H9 (cell line): ENCODE measurements around the gene TEKT5. TPM values are rescaled to one million over a fixed set of nuclear protein-coding genes. Genes with fewer than 3 reads are reported as not detected.

Experiments used
- DNase-seq: peaks from one replicate; pipeline ENCODE4 v3.0.0-alpha.2; 2017
- H2AFZ ChIP-seq: one replicate; pipeline ENCODE4 v1.6.1; 2013; ENCODE audit warnings: mild to moderate bottlenecking, low read length, control low read depth, moderate library complexity
- H2AK5ac ChIP-seq: 2 replicates; pipeline ENCODE4 v1.6.1; 2013; ENCODE audit warnings: low read length, control low read depth, mixed read lengths; ENCODE audit not compliant: insufficient read length
- H2BK120ac ChIP-seq: one replicate; pipeline ENCODE4 v1.6.1; 2013; ENCODE audit warnings: low read depth, mild to moderate bottlenecking, low read length, control low read depth, inconsistent platforms; ENCODE audit not compliant: poor library complexity, severe bottlenecking
- H2BK12ac ChIP-seq: 2 replicates; pipeline ENCODE4 v1.6.1; 2013; ENCODE audit warnings: low read length, control low read depth, mixed read lengths, low read depth; ENCODE audit not compliant: insufficient read length
- H2BK15ac ChIP-seq: 2 replicates; pipeline ENCODE4 v1.6.1; 2013; ENCODE audit warnings: low read depth, low read length, control low read depth
- H2BK20ac ChIP-seq: one replicate; pipeline ENCODE4 v1.6.1; 2013; ENCODE audit warnings: low read depth, mild to moderate bottlenecking, low read length, control low read depth, inconsistent platforms; ENCODE audit not compliant: poor library complexity, severe bottlenecking
- H2BK5ac ChIP-seq: 2 replicates; pipeline ENCODE4 v1.6.1; 2013; ENCODE audit warnings: low read length, control low read depth, mixed read lengths; ENCODE audit not compliant: insufficient read length
- H3K14ac ChIP-seq: 2 replicates; pipeline ENCODE4 v1.6.1; 2013; ENCODE audit warnings: low read length, control low read depth; ENCODE audit not compliant: insufficient read depth
- H3K18ac ChIP-seq: 2 replicates; pipeline ENCODE4 v1.6.1; 2013; ENCODE audit warnings: low read depth, mild to moderate bottlenecking, mixed read lengths, low read length, control low read depth; ENCODE audit not compliant: insufficient read length
- H3K23ac ChIP-seq: 2 replicates; pipeline ENCODE4 v1.6.1; 2013; ENCODE audit warnings: low read length, control low read depth, mixed read lengths, low read depth; ENCODE audit not compliant: insufficient read length
- H3K23me2 ChIP-seq: 2 replicates; pipeline ENCODE4 v1.6.1; 2013; ENCODE audit warnings: low read depth, mild to moderate bottlenecking, mixed read lengths, low read length, control low read depth; ENCODE audit not compliant: insufficient read length, poor library complexity, severe bottlenecking
- H3K27ac ChIP-seq: 2 replicates; pipeline ENCODE4 v1.5.1; 2013; ENCODE audit warnings: low read length, control low read depth, mixed read lengths, low read depth; ENCODE audit not compliant: insufficient read length
- H3K27me3 ChIP-seq: 2 replicates; pipeline ENCODE4 v1.6.1; 2013; ENCODE audit warnings: low read length, control low read depth, inconsistent platforms; ENCODE audit not compliant: insufficient read depth
- H3K4ac ChIP-seq: 2 replicates; pipeline ENCODE4 v1.6.1; 2013; ENCODE audit warnings: low read depth, mild to moderate bottlenecking, control low read depth, inconsistent platforms, low read length, moderate library complexity
- H3K4me1 ChIP-seq: 2 replicates; pipeline ENCODE4 v1.6.1; 2013; ENCODE audit warnings: low read length, control low read depth, inconsistent platforms; ENCODE audit not compliant: insufficient read depth
- H3K4me2 ChIP-seq: 2 replicates; pipeline ENCODE4 v1.6.1; 2013; ENCODE audit warnings: low read length, control low read depth, mixed read lengths; ENCODE audit not compliant: insufficient read length, insufficient read depth
- H3K56ac ChIP-seq: 2 replicates; pipeline ENCODE4 v1.6.1; 2013; ENCODE audit warnings: low read depth, mild to moderate bottlenecking, mixed read lengths, low read length, control low read depth; ENCODE audit not compliant: insufficient read length
- H3K79me1 ChIP-seq: 2 replicates; pipeline ENCODE4 v1.6.1; 2013; ENCODE audit warnings: low read depth, mild to moderate bottlenecking, moderate library complexity, low read length, control low read depth, inconsistent platforms; ENCODE audit not compliant: insufficient read depth, poor library complexity, severe bottlenecking
- H3K79me2 ChIP-seq: 2 replicates; pipeline ENCODE4 v1.6.1; 2013; ENCODE audit warnings: low read length, control low read depth, inconsistent platforms; ENCODE audit not compliant: insufficient read depth
- H3K9ac ChIP-seq: 2 replicates; pipeline ENCODE4 v1.6.1; 2013; ENCODE audit warnings: low read length, control low read depth, mixed read lengths; ENCODE audit not compliant: insufficient read length; ENCODE audit errors: extremely low read depth
- H3K9me3 ChIP-seq: one replicate; pipeline ENCODE4 v1.6.1; 2013; ENCODE audit warnings: low read depth, low read length, inconsistent platforms; ENCODE audit not compliant: control insufficient read depth
- H3T11ph ChIP-seq: one replicate; pipeline ENCODE4 v1.6.1; 2013; ENCODE audit warnings: mild to moderate bottlenecking, low read length, control low read depth, inconsistent platforms
- H4K20me1 ChIP-seq: one replicate; pipeline ENCODE4 v1.6.1; 2013; ENCODE audit not compliant: control insufficient read depth, insufficient read length, insufficient read depth
- H4K5ac ChIP-seq: 2 replicates; pipeline ENCODE4 v1.6.1; 2013; ENCODE audit warnings: low read depth, mild to moderate bottlenecking, mixed read lengths, low read length, control low read depth; ENCODE audit not compliant: insufficient read length
- H4K8ac ChIP-seq: replicated peaks from 2 replicates; pipeline ENCODE4 v1.6.1; 2013; ENCODE audit warnings: low read length, control low read depth, mixed read lengths, low read depth; ENCODE audit not compliant: insufficient read length
- H4K91ac ChIP-seq: 2 replicates; pipeline ENCODE4 v1.6.1; 2013; ENCODE audit warnings: low read depth, mild to moderate bottlenecking, moderate library complexity, mixed read lengths, low read length, control low read depth; ENCODE audit not compliant: insufficient read length
- H3K27ac Mint-ChIP-seq, 3 experiments: 2 replicates in 2 of 3; 3 replicates in 1 of 3; pipeline ENCODE4 v1.8.0; 2020 to 2021; ENCODE audit warnings: mixed read lengths in 3 of 3, mild to moderate bottlenecking in 1 of 3, moderate library complexity in 1 of 3
- H3K27me3 Mint-ChIP-seq: 2 replicates; pipeline ENCODE4 v1.8.0; 2021; ENCODE audit warnings: low read depth, mild to moderate bottlenecking, moderate library complexity, mixed read lengths
- H3K36me3 Mint-ChIP-seq, 3 experiments: 2 replicates in 2 of 3; 3 replicates in 1 of 3; pipeline ENCODE4 v1.8.0; 2020 to 2021; ENCODE audit warnings: low read depth in 3 of 3, mixed read lengths in 3 of 3; ENCODE audit not compliant: insufficient read depth in 1 of 3
- H3K4me1 Mint-ChIP-seq, 2 experiments: 2 replicates each; pipeline ENCODE4 v1.8.0; 2020; ENCODE audit warnings: mixed read lengths in 2 of 2
- H3K4me3 Mint-ChIP-seq, 2 experiments: 2 replicates in 1 of 2; 3 replicates in 1 of 2; pipeline ENCODE4 v1.8.0; 2020 to 2021; ENCODE audit warnings: mild to moderate bottlenecking in 2 of 2, mixed read lengths in 2 of 2, moderate library complexity in 1 of 2
- H3K9me3 Mint-ChIP-seq, 2 experiments: 2 replicates in 1 of 2; 3 replicates in 1 of 2; pipeline ENCODE4 v1.8.0; 2020; ENCODE audit warnings: mild to moderate bottlenecking in 2 of 2, mixed read lengths in 2 of 2, moderate library complexity in 1 of 2
- CTCF ChIP-seq: fragments of 200-600 bp; sonication (generic); conservative IDR thresholded peaks from 3 replicates; pipeline ENCODE4 v1.8.0; 2021; ENCODE audit warnings: antibody characterized with exemption, mild to moderate bottlenecking
- total RNA-seq: library from RNA; stranded (reverse); gene quantifications from 2 replicates; pipeline ENCODE4 v1.2.1, GENCODE V29; 2021

The TEKT5 gene
- total RNA-seq, 1 experiment from 2014 or later, result 0.31 TPM

- Histone ChIP-seq H2BK15ac (no peak overlapping the region), H2BK5ac (no peak overlapping the region), H3K56ac (no peak overlapping the region), H3K23ac (no peak overlapping the region), H4K5ac (no peak overlapping the region), H4K8ac (no peak overlapping the region), H3K27me3 (no peaks in the 10 kb centered on the region), H3K4me1 (no peaks in the 10 kb centered on the region; the same call in 1 of the 2 replicates), H3K79me2 (no peaks in the 10 kb centered on the region), H3K79me1 (no peaks in the 10 kb centered on the region), H3K18ac (no peak overlapping the region), H3K14ac (no peak overlapping the region), H3K27ac (no peak overlapping the region), H3K4ac (no peak overlapping the region), H4K91ac (no peak overlapping the region), H3K4me2 (no peak overlapping the region), H2BK12ac (no peak overlapping the region), H4K20me1 (no peaks in the 10 kb centered on the region), H2BK120ac (no peak overlapping the region), H3K9ac (no peak overlapping the region), H2AFZ (no peak overlapping the region), H2BK20ac (no peak overlapping the region), H3K9me3 (no peaks in the 10 kb centered on the region), H3T11ph (no peak overlapping the region), H2AK5ac (no peak overlapping the region), H3K23me2 (no peaks in the 10 kb centered on the region)
- no peak for DNase-seq
- no peak overlapping the region for H3K27ac Mint-ChIP-seq
- TF ChIP-seq CTCF, result no peak
- no peak overlapping the region for H3K4me3 Mint-ChIP-seq
- H3K4me1 Mint-ChIP-seq, result peaks cover 2 to 19% of the 10 kb centered on the region in 2 experiments; a peak in 2 of 4 replicates
- H3K27me3 Mint-ChIP-seq, result 0 out of 2 replicates have a peak, but pooled peaks cover 2% of the 10 kb centered on the region
- H3K36me3 Mint-ChIP-seq, result no peaks in the 10 kb centered on the region; a peak in 1 of 7 replicates
- H3K9me3 Mint-ChIP-seq, result no peaks in the 10 kb centered on the region
Measured at GRCh38 chr16:10655415-10655977, 39.2 kb downstream of the TEKT5 start.
